ENCODE results near the gene DPF3.

DNA sequence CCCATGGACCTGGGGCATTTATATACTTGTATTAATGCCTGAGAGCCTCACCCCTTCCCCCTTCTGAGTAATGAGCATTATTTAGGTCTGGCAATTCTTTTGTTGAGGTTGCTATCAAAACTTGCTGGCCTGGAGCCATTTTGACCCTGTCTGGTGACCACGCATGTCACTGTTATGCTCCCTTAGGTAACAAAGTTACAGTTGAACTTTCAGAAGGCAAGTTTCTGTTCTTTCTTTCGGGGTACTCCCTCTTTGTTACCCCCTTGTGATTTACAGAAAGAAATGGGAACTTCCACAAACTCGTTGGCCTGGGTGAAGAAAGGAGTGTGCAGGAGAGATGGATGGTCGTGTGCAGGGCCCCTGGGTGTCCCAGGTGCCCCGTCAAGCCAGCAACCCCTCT lies 305.4 kb downstream of the DPF3 start:
- TF ChIP-seq, protein P1, sequence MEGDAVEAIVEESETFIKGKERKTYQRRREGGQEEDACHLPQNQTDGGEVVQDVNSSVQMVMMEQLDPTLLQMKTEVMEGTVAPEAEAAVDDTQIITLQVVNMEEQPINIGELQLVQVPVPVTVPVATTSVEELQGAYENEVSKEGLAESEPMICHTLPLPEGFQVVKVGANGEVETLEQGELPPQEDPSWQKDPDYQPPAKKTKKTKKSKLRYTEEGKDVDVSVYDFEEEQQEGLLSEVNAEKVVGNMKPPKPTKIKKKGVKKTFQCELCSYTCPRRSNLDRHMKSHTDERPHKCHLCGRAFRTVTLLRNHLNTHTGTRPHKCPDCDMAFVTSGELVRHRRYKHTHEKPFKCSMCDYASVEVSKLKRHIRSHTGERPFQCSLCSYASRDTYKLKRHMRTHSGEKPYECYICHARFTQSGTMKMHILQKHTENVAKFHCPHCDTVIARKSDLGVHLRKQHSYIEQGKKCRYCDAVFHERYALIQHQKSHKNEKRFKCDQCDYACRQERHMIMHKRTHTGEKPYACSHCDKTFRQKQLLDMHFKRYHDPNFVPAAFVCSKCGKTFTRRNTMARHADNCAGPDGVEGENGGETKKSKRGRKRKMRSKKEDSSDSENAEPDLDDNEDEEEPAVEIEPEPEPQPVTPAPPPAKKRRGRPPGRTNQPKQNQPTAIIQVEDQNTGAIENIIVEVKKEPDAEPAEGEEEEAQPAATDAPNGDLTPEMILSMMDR (IDR thresholded peaks at IDR 0.05; ENCODE audit: insufficient read depth, low read length, poor library complexity, severe bottlenecking) = no peak
- no peak for TF ChIP-seq EZH2phosphoT487 (conservative IDR thresholded peaks at IDR 0.05; ENCODE audit: low read length)
